GM19455 (cell line): ENCODE data around the gene PRKAR2B.
"Not testable (repeated sequence)": the region's sequence is repeated elsewhere in the genome, so short reads cannot be mapped to it uniquely, and the experiment has no call there.

Experiments used
- ATAC-seq: cut with Tn5 transposase; IDR thresholded peaks from one replicate; pipeline ENCODE4 v1.9.1; 2021; ENCODE audit not compliant: unreplicated experiment

Gene PRKAR2B

DNA sequence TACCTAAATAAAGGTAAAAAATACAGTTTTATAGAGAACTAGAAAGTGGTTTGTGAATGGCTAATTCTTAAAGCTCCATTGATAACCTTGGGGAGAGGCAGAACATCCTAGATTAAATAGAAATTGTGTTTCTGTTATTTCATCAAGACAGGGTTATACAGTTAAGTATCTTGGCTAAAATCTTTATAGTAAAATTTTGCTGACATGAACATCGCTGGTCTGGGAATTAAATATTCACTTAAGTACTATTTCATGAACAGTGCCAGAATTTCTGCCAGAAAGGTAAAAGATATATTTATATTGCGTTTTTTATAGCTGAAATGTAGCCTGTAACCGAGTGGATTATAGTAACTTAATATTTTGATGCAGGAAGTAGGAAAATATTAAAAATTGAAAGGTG, 70.6 kb downstream of the PRKAR2B start:
- no peak for ATAC-seq

DNA sequence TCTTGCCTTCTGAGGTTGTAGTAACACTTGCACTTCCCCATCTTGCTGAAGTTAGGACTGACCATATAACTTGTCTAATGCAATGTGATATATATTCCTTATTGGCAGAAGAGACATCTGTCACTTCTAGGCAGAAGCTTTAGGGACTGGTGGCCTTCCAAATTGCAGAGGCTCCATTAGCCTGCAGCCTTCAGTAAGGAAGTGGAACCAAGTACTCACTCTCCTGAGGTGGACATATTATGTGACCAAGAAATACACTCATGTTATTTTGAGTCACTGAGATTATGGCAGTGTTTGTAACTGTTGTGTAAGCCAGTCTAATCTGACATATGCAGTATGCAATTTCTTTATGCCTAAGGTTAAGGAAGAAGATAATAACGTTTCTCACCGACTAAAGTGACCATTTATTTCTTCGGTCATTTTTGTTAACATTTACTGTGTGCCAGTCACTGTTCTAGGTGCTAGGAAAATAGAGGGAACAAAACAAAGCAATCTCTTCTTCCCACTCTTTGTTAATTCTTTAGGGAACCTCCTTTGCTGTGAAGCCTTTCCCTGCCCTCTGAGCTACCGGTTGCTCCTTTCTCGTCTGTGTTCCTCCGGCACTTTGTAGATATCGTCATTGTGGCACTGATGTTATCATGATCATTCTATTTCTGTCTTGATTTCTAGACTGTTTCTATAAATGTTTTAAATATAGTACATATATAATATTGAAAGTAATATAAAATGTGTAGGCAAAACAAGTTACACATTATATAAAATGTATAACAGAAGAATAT, 71.4 kb downstream of the PRKAR2B start:
- ATAC-seq: no peak

DNA sequence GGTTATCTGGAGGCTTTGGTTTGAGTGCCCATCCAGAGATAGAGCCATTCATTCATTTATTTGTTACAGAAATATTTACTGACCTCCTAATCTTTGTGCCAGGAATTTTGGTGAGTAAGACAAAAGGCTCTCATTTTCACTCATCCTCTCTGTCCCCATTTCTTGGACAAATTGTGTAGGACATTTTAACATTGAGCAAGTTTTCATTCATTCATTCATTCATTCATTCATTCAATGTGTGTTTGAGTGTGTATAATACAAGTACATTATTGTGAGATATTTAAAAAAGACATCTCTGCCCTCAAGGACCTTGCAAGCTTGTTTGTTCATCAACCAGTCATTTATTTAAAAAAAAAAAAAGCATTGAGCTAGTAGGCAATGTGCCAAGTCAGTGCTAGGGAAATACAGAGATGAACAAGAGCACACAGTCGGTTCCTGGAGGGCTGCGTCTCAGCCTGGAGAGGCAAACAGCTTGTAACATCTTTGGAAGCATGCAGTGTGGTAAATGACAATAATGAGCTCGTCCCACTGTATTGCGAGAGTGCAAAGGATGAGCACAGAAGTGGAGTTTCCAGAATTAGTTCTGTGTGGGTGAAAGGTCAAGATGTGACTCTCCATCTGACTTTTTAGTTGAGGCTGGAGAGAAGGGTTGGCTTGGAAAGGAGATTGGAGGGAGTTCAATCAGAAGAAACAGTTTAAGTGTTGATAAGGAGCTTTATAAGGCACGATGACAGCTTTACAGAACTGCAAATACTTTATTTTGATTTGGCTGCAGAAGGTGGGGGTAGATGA, 73.8 kb downstream of the PRKAR2B start:
- no peak for ATAC-seq

DNA sequence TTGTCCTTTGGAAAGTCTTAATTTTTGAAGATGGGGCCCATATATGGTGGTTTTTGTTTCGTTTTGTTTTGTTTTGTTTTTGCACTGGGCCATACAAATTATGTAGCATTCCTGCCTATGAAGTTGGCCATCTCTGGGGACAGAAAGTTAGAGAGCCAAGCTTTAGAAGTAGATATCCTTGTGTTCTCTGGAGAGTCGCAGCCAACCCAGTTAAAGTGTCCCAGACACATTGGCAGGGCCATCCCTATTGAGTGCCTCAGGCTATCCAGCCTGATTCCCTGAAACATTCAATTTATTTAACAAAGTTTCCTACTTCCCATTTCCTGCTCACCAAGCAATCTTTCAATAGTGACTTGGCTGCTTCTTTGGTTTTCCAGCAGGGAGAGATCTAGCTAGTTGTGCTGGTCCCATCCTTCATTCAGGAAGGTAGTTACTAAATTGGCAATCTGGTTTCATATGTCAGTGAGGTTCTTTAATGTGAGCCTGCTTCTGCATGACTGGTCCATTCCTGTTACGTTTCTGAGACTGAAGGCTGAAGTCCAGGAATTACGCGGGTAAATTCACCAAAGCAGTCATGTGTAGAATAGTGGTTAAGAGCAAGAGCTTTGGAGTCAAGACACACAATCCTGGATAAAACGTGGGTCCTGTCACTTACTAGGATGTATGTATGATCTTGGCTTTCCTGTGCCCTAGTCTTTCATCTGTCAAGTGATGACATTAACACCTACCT, 75.0 kb downstream of the PRKAR2B start:
- no peak for ATAC-seq

DNA sequence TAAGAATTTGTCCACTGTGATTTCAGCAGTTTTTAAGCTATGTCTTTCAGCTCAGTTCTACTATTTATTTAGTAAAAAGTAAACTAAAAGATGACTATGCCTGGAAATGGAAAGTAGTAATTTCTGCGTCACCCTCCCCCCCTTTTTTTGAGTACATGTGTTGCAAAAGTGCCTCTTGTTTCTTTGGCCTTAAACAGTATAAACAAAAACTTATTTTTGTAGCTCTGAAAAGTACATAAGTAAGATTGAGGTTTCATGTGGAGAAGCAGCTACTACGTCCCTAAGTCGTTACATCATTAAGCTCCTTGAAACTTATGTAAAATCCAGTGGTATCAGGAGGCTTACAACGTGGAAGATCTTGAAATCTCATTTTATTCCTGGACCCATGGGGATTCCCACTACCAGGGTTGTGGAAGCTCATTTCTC, 78.0 kb downstream of the PRKAR2B start:
- no peak for ATAC-seq

DNA sequence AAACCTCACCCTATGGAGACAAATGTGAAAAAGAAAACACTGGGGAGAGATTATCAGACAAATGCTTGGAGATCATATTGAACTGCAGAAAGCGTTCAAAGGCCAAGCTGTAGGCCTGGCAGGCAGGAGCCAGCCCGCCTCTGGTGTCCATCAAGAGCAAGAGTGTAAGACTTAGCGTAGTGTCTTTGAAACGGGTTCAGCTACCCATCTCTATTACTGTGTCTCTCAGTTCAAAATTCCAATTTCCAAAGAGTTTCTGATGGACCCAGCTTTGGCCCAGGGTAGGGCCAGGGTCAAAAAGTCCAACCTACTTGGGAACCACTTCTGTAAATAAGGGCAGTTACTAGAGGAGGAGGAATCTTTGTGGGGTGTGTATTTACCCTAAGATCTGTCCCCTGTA, 78.9 kb downstream of the PRKAR2B start:
- ATAC-seq: no peak

DNA sequence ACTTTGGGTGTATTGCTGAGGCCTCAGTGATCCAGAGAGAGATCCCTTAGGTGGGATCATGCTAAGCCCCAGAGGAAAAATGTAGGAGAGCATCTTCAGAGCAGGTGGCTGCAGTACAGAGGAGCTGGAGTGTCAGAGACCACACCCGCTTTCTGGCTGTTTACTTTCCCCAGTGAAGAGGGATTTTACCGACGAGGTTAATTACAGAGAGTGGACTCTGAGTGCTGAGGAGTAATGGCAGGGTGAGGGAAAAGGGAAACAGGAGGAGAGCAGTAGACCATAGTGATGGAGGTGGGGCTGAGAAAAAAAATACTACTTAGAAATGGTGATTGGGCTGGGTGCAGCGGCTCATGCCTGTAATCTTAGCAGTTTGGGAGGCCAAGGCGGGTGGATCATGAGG, 81.0 kb downstream of the PRKAR2B start:
- ATAC-seq: no peak

DNA sequence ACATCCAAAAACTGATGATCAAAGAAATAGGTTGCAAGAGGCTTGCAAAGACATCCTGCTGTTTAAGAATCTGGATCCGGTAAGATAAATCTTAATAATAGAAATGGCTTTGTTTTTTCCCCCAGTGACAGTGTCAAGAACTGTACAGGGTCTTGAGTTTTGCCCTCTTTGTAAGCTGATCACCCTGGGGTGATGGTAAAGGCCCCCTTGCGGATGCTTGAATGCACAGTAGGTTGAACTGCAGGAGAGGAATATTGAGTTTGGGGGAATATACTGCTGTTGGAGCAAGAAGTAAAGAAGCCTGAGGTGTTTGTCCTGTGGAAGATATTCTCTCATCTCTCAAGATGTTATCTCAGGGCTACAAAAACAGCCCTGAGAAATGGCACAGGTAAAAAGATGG, 83.7 kb downstream of the PRKAR2B start:
- no peak for ATAC-seq

DNA sequence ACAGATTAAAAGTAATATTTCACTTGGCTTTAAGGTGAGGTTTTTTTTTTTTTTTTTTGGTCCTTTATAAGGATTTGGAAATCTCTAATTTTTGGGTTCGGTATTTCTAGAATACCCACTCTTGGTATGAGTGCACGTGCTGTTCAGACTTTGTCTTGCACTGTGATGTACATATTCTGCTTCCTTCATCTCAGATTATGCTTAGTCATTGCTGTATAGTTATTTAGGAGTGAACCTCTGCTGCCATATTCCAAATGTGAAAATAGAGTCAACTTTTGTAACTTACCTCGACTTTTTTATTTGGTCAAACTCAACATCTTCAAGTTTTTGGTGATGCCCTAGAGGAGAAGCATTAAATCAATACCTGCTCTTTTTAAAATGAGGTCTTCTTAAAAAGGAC, 84.2 kb downstream of the PRKAR2B start:
- no peak for ATAC-seq

DNA sequence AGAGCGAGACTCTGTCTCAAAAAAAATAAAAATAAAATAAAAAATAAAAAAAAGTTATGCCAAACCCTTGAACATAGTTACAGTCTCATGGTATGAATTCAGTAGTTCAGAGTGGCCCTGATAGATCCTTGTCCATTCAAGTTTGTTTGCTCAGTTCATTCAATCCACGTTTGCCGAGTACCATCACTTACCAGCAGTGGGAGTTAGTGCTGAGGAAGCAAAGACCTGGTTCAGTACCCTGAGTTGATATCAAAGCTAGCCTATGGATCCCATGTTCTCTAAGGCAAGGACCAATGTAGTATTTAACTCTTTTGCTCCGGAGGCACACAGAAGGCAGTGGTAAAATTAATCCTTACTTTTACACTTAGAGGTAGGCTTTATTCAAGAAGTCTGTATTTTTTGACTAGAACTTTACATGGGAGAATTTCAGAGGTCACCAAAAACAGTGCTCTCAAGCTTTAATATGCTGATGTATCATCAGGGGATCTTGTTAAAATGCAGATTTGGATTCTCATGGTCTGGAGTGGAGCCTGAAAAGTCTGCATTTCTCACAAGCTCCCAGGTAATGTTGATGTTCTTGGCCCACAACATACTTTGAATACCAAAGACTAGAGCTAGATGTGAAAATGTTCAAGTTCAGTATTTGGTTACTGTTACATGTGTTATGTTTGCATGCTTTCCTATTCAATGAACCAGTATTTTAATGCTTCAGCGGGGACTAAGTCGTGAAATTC, 86.1 kb downstream of the PRKAR2B start:
- ATAC-seq: no peak

DNA sequence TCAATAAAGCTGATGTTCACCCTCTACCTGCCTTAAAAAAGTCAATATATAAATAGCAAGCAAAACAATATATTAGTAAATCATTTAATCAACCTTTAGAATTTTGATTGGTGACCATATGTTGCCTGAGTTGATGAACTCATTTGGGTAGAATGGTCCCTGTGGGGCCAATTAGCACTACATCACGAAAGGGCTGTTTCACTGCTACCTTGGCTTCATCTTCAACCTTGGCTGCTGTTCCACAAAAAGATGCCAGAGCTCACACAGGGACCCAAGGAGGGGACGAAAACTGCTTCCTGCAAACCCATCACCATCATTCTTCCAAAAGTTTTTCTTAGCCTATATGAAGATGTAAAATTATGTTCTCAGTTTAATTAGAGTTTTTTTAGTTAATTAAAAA, 88.9 kb downstream of the PRKAR2B start:
- no peak for ATAC-seq

DNA sequence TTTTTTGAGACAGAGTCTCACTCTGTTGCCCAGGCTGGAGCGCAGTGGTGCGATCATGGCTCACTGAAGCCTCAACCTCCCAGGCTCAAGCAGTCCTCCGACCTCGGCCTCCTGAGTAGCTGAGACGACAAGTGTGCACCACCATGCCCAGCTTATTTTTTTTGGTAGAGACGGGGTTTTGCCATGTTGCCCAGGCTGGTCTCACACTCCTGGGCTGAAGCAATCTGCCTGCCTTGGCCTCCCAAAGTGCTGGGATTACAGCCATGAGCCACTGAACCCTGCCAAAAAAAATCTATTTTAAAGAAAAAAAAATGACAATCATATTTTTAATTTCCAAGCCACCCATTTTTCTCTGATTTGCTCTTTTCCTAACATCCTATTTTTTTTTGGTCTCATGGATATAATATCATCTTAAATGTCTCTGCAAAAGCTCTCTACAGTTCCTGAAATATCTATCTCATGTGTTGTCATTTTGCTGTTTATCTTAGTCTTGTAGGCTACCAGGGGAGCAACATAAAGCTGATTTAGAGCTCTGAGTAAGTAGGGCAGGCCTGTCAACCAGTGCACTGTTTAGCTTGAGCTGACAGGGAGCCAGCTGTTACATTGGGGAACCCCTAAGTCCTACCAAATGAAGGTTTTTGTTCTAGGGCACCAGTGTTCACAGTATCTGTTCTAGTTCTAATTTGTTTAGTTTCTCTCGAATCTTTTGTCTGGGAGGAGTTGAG, 94.4 kb downstream of the PRKAR2B start:
- ATAC-seq: no peak

DNA sequence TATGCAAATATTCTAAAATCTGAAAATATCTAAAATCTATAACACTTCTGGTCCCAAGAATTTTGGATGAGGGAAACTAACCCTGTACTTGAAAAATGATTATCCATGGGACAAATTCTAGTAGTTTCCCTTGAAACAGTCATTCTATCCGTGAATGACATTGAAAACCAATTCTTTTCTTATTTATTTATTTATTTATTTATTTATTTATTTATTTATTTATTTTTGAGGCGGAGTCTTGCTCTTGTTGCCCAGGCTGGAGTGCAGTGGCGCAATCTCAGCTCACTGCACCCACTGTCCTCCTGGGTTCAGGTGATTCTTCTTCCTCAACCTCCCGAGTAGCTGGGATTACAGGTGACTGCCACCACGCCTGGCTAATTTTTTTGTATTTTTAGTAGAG, 99.4 kb downstream of the PRKAR2B start:
- ATAC-seq: not testable (repeated sequence)

DNA sequence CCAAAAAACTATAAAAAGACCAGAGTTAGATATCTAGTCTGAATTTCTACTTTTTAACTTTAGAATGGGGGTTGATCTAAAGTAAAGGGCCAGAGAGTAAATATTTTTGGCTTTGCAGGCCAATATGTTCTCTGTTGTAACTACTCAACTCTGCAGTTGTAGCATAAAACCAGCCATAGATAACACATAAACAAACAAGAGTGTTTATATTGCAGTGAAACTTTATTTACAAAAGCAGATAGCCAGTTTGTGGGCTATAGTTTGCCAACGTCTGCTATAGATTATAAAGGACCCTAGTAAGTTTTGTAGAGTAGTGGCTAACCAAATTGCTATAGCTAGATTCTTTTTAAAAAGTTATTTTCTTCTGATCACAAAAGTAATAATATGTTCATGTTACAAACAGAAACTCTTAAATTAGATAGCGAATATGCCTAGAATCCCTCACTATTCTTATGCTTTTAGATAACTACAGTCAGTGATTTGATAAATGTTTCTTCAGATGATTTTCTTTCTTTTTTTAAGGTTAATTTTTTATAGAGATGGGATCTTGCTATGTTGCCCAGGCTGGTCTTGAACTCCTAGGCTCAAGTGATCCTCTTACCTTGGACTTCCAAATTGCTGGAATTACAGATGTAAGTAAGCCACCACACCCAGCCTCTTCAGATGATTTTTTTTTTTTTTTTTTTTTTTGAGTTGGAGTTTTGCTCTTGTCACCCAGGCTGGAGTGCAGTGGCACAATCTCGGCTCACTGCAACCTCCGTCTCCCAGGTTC, 100.7 kb downstream of the PRKAR2B start:
- no peak for ATAC-seq

DNA sequence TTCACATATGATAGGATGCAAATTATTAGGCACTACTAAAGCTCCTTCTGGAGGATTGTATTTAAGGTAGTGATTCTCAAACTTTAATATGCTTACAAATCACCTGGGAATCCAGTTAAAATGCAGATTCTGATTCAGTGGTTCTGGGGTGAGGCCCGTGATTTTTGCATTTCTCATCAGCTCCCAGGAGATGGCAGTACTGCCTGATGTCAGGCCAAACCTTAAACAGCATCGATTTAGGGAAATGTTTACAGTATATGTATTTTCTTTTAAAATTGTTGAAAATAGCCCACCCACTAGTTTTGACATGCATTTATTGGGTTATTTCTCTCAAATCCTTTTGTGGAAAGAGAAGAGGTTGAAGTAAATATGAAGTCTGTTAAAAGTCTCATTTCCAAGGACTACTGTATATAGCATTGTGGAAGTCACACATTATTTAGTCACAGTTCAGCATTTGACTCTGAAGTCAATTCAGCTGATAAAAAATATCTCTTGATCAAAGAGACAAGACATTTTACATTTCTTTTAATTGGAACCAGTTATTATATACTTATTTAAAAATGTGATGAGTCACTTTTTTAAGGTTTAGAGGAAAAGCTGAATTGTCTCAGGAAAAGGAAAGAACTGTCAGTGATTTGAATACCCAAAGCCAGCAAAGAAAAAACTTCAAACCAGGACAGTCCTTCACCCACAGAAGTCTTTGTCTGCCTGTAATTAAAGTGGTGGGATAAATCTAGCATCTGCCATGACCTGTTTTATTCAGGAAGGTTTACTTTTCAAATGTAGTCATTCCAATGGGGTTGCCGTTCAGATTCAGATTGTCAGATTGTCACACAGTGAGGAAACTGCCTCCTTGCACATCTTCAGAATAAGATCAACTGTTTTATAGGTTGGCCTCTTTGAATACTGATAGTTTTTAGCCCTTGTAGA, 103.2 kb downstream of the PRKAR2B start:
- no peak for ATAC-seq

DNA sequence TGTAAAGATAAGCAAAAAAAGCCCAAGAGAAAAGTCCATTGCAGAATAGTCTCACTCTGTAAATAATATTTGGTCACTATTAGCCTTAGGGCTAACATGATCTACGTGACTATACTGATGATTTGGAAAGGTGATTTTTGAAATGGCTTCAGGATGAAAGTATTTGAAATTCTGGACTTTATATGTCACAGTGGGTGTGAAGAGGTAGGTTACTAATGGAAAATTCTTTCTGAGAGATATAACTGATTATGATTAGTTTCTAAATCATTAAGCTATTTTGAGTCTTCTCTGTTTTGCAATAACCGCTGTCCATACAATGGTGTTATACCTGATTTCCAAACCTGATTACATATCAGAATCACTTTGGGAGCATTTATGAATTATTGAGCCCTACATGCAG, 104.2 kb downstream of the PRKAR2B start:
- no peak for ATAC-seq

DNA sequence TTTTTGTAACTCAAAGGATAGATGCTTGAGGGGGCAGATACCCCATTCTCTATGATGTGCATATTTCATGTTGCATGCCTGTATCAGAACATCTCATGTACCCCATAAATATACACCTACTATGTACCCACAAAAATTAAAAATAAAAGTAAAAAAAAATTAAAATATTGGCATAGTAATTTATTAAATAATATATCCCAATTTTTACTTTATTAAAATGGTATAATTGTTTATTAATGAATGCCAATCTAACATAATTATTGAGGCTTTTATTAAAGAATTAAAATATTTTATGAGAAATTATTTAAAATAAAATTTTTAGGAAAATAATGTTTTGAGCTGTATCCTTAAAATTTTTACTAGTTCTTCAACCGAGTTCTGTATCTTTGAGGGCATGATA, 105.4 kb downstream of the PRKAR2B start:
- ATAC-seq: no peak

DNA sequence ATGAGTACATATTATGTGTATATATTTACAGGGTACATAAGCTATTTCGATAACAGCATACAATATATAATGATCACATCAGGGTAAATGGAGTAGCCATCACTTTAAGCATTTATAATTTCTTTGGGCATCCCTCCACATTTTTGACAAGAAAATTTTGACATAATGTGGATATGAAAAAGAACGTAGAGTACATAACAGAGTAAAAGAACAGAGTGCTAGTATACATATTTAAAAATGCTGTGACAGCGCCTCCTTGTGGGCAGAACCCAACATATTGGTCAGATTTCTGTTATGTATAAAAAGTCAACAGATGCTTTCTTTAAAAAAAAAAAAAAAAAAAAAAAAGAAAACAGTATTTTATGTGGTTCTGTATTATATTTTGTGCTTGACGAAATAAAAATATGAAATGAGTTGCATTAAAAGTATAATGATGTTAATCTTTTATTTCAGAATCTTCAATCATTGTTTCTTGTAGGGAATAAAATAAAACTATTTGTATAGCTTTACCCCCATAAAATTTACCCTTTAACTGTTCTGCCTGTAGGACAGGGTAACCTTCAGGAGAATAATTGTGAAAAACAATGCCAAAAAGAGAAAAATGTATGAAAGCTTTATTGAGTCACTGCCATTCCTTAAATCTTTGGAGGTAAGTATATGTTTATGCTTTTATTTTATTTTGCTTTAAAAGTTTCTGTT, 106.0 kb downstream of the PRKAR2B start:
- ATAC-seq: peak; percentile 69
